OCI-LY1 (cell line): ENCODE measurements around the gene MTAP.

Experiments used
- EZH2 ChIP-seq: fragments of 200-600 bp; sonication (generic), shearing (Covaris generic); IDR thresholded peaks from 2 replicates; pipeline ENCODE4 v1.8.0; 2017; ENCODE audit warnings: borderline replicate concordance, mixed run types, mild to moderate bottlenecking, antibody characterized with exemption, low read length, moderate library complexity, mixed read lengths
- TF ChIP-seq, protein P1 (sequence below): fragments of 200-600 bp; sonication (generic), shearing (Covaris generic); IDR thresholded peaks from 2 replicates; pipeline ENCODE4 v1.5.1; 2017; ENCODE audit warnings: mild to moderate bottlenecking, antibody characterized with exemption, low read length, moderate library complexity, mixed read lengths

DNA sequence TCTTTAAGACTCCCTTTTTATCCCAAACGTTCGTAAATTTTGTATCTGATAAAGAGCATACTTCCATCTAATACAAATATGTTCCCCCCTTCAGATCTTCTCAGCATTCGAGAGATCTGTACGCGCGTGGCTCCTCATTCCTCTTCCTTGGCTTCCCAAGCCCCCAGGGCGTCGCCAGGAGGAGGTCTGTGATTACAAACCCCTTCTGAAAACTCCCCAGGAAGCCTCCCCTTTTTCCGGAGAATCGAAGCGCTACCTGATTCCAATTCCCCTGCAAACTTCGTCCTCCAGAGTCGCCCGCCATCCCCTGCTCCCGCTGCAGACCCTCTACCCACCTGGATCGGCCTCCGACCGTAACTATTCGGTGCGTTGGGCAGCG, 171.9 kb downstream of the MTAP start:
- TF ChIP-seq, protein P1, sequence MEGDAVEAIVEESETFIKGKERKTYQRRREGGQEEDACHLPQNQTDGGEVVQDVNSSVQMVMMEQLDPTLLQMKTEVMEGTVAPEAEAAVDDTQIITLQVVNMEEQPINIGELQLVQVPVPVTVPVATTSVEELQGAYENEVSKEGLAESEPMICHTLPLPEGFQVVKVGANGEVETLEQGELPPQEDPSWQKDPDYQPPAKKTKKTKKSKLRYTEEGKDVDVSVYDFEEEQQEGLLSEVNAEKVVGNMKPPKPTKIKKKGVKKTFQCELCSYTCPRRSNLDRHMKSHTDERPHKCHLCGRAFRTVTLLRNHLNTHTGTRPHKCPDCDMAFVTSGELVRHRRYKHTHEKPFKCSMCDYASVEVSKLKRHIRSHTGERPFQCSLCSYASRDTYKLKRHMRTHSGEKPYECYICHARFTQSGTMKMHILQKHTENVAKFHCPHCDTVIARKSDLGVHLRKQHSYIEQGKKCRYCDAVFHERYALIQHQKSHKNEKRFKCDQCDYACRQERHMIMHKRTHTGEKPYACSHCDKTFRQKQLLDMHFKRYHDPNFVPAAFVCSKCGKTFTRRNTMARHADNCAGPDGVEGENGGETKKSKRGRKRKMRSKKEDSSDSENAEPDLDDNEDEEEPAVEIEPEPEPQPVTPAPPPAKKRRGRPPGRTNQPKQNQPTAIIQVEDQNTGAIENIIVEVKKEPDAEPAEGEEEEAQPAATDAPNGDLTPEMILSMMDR, result no peak
- no peak for TF ChIP-seq EZH2
